Testis (tissue), 3 donors: ENCODE data around the gene SLC16A9. TPM values are rescaled to one million over a fixed set of nuclear protein-coding genes. Genes with fewer than 3 reads are reported as not detected.

Experiments
- DNase-seq: peaks from one replicate; pipeline ENCODE4 v3.0.0-alpha.2; 2019
- H3K27ac ChIP-seq, 2 donors: fragments of 200-600 bp; sonication (generic); one replicate each; pipeline ENCODE4 v1.5.1; 2019
- H3K27me3 ChIP-seq: fragments of 200-600 bp; sonication (generic); one replicate; pipeline ENCODE4 v1.5.1; 2019
- H3K36me3 ChIP-seq: fragments of 200-600 bp; sonication (generic); one replicate; pipeline ENCODE4 v1.5.1; 2017; ENCODE audit warnings: low read depth; ENCODE audit errors: missing control alignments
- H3K4me1 ChIP-seq: fragments of 200-600 bp; sonication (generic); one replicate; pipeline ENCODE4 v1.5.1; 2019
- H3K4me3 ChIP-seq, 2 donors: fragments of 200-600 bp; sonication (generic); one replicate each; pipeline ENCODE4 v1.5.1; 2017 to 2019
- H3K9me3 ChIP-seq: fragments of 200-600 bp; sonication (generic); one replicate; pipeline ENCODE4 v1.5.1; 2017
- CTCF ChIP-seq, 3 experiments: fragments of 450-650 bp in 2 of 3; fragments of 200-600 bp in 1 of 3; sonication (generic) in 1 of 3; IDR thresholded peaks; one replicate each; pipeline ENCODE4 v1.5.1; 2016 to 2019; ENCODE audit warnings: antibody characterized with exemption in 3 of 3, mild to moderate bottlenecking in 2 of 3, moderate library complexity in 1 of 3
- POLR2A ChIP-seq: fragments of 450-650 bp; IDR thresholded peaks from one replicate; pipeline ENCODE4 v1.6.1; 2017; ENCODE audit warnings: antibody characterized with exemption, mild to moderate bottlenecking, moderate library complexity
- WGBS, 2 donors: methylation state at CpG; one replicate each; pipeline ENCODE4 v1.1.5; 2018; 5-methylcytosine and 5-hydroxymethylcytosine counted together
- intact Hi-C: fragments of 100-400 bp; cut with DNase I; formaldehyde crosslinking; loops from one replicate; pipeline ENCODE4 v1.15.1; 2023; ENCODE audit warnings: low total_unique reads
- polyA plus RNA-seq: library from polyadenylated mRNA; stranded (reverse); fragments of 350-450 nt; fragmentation: Illumina TruSeq; extraction: RNeasy Lipid Tissue Mini Kit (QIAGEN cat#74804); gene quantifications from one replicate; pipeline ENCODE4 v1.2.3, GENCODE V29; 2014; ENCODE audit warnings: low read depth, low replicate concordance; ENCODE audit not compliant: insufficient read depth
- total RNA-seq, 2 donors: library from RNA; depleted of rRNA; stranded (reverse); fragments of >200 nt; gene quantifications; one replicate each; pipeline ENCODE4 v1.2.3, GENCODE V29; 2016

Gene SLC16A9
- total and polyA plus RNA-seq, 3 donors from 2014 or later = 3.8 to 9.8 (median 4.0) TPM

- DNase-seq = no peak
- TF ChIP-seq POLR2A (no peak), CTCF (IDR thresholded peaks at IDR 0.05) (no peak)
- no peaks in the 10 kb centered on the region for H3K9me3 ChIP-seq
- H3K27me3 ChIP-seq = no peaks in the 10 kb centered on the region
- H3K4me3 ChIP-seq = no peak overlapping the region
- WGBS, 2 donors = 50 to 54% methylated on average over 5 of the region's 5 CpGs
- intact Hi-C loops = no loop called here
- no peaks in the 10 kb centered on the region for H3K36me3 ChIP-seq
- H3K4me1 ChIP-seq = peaks cover 7% of the 10 kb centered on the region
- H3K27ac ChIP-seq = no peak overlapping the region
Measured at GRCh38 chr10:59677253-59677831, 32.3 kb downstream of the SLC16A9 start.

- intact Hi-C loops = no loop called here
- TF ChIP-seq CTCF (IDR thresholded peaks at IDR 0.05) (no peak), POLR2A (no peak)
- H3K9me3 ChIP-seq = no peaks in the 10 kb centered on the region
- H3K27ac ChIP-seq = no peak overlapping the region
- no peak for DNase-seq
- WGBS, 2 donors = 89% methylated on average over 2 of the region's 2 CpGs
- H3K27me3 ChIP-seq = no peaks in the 10 kb centered on the region
- no peaks in the 10 kb centered on the region for H3K36me3 ChIP-seq
- no peak overlapping the region for H3K4me3 ChIP-seq
- H3K4me1 ChIP-seq = peaks cover 7% of the 10 kb centered on the region
Measured at GRCh38 chr10:59675812-59676211, 33.8 kb downstream of the SLC16A9 start.

GRCh38 chr10:59674215-59674836, 35.3 kb downstream of the SLC16A9 start:
- DNase-seq = no peak
- no peaks in the 10 kb centered on the region for H3K9me3 ChIP-seq
- H3K27me3 ChIP-seq = no peaks in the 10 kb centered on the region
- TF ChIP-seq CTCF (IDR thresholded peaks at IDR 0.05) = no peak
- TF ChIP-seq POLR2A = no peak
- no peak overlapping the region for H3K4me3 ChIP-seq
- H3K27ac ChIP-seq = no peak overlapping the region
- 79 to 88% methylated on average over 1 of the region's 1 CpG for whole genome bisulfite sequencing, 2 donors
- H3K4me1 ChIP-seq = peaks cover 6% of the 10 kb centered on the region
- intact Hi-C loops = no loop called here
- no peaks in the 10 kb centered on the region for H3K36me3 ChIP-seq

GRCh38 chr10:59672150-59672875, 37.3 kb downstream of the SLC16A9 start:
- Histone ChIP-seq H3K4me3 (no peak overlapping the region), H3K36me3 (no peaks in the 10 kb centered on the region), H3K27ac (no peak overlapping the region), H3K4me1 (no peaks in the 10 kb centered on the region), H3K27me3 (no peaks in the 10 kb centered on the region), H3K9me3 (no peaks in the 10 kb centered on the region)
- DNase-seq = no peak
- WGBS, 2 donors = 94 to 97% methylated on average over 2 of the region's 2 CpGs
- no peak for TF ChIP-seq POLR2A
- no peak for TF ChIP-seq CTCF (IDR thresholded peaks at IDR 0.05)
- intact Hi-C loops = no loop called here
